Parathyroid adenoma (tissue), 2 donors: ENCODE data around the gene GABRB2.

ENCODE experiments used
- H2AFZ ChIP-seq: fragments of 300-600 bp; sonication (generic); one replicate; pipeline ENCODE4 v1.7.0; 2017; ENCODE audit warnings: antibody characterized with exemption, mild to moderate bottlenecking
- H3K27ac ChIP-seq: fragments of 300-600 bp; sonication (generic); one replicate; pipeline ENCODE4 v1.7.0; 2017
- H3K27me3 ChIP-seq: fragments of 300-600 bp; sonication (generic); one replicate; pipeline ENCODE4 v1.7.0; 2017; ENCODE audit warnings: low read length; ENCODE audit not compliant: control insufficient read depth, insufficient read depth
- H3K36me3 ChIP-seq: fragments of 300-600 bp; sonication (generic); one replicate; pipeline ENCODE4 v1.7.0; 2017; ENCODE audit warnings: low read length; ENCODE audit not compliant: control insufficient read depth, insufficient read depth
- H3K4me1 ChIP-seq: fragments of 300-600 bp; sonication (generic); one replicate; pipeline ENCODE4 v1.7.0; 2017; ENCODE audit warnings: control low read depth
- H3K4me2 ChIP-seq: fragments of 300-600 bp; sonication (generic); one replicate; pipeline ENCODE4 v1.7.0; 2017; ENCODE audit warnings: low read length
- H3K4me3 ChIP-seq: fragments of 300-600 bp; sonication (generic); one replicate; pipeline ENCODE4 v1.7.0; 2017; ENCODE audit warnings: low read depth, low read length
- H3K79me2 ChIP-seq: fragments of 300-600 bp; sonication (generic); one replicate; pipeline ENCODE4 v1.7.0; 2017; ENCODE audit warnings: control low read depth
- H3K9ac ChIP-seq: fragments of 300-600 bp; sonication (generic); one replicate; pipeline ENCODE4 v1.7.0; 2017; ENCODE audit warnings: mild to moderate bottlenecking
- H3K9me3 ChIP-seq: fragments of 300-600 bp; sonication (generic); one replicate; pipeline ENCODE4 v1.7.0; 2017; ENCODE audit warnings: low read length; ENCODE audit not compliant: control insufficient read depth
- CTCF ChIP-seq: fragments of 300-600 bp; sonication (generic); IDR thresholded peaks from one replicate; pipeline ENCODE4 v1.7.0; 2017; ENCODE audit warnings: antibody characterized with exemption, mild to moderate bottlenecking
- donor health status: primary hyperparathyroidism.

The GABRB2 gene

DNA sequence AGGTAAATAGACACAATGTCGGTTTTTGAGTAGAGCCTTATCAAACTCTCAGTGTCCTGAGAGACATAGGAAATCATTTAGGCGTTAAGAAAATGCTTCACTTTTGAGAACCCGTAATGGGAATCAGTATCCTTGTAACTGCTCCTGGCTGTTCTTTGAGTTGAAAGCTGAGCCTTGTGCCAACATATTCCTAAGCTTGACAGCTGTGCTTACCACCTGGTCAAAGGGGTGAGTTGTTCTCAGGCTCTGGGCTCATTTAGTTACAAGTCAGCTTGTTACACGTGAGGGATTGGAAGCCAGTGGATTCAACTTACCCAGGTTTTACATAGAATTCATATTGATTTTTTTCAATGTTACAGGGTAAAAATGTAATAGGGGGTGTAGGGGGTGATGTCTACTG lies 145.9 kb downstream of the GABRB2 start:
- H3K4me3 ChIP-seq, result peak overlapping the region; percentile 6
- no peak overlapping the region for H2AFZ ChIP-seq
- no peaks in the 10 kb centered on the region for H3K4me1 ChIP-seq
- H3K9me3 ChIP-seq, result no peaks in the 10 kb centered on the region
- H3K27ac ChIP-seq, result no peak overlapping the region
- no peaks in the 10 kb centered on the region for H3K36me3 ChIP-seq
- no peaks in the 10 kb centered on the region for H3K27me3 ChIP-seq
- H3K4me2 ChIP-seq, result peak overlapping the region; percentile 9
- no peak overlapping the region for H3K9ac ChIP-seq
- H3K79me2 ChIP-seq, result no peaks in the 10 kb centered on the region
- TF ChIP-seq CTCF, result no peak

DNA sequence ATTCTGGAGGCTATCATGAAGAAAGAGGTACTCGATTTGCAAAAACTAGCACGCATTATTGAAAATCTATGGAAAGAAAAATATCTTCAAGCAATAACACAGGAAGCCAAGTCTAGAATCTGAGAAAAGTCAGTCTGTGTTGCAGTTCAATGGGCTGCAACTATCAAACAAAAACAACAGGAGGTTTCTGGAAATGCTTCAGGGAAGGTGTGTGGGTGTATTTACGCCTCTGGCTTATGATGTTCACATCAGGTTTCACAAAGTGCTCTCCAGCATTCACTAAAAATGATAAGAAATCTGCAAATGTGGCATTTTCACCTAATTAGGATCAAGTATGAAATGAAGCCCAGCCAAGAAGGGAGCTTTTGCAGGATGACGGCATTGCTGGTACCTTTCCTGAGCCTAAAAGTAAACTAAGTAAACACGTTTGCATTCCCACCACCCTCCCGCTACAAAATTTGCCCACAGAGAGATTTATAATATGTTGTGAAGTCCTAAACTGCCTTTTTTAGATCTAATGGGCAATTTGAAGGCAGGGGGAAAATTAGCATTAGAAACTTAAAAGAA lies 146.4 kb downstream of the GABRB2 start:
- Histone ChIP-seq H3K79me2 (no peaks in the 10 kb centered on the region), H3K27me3 (no peaks in the 10 kb centered on the region), H3K36me3 (no peaks in the 10 kb centered on the region), H3K4me1 (no peaks in the 10 kb centered on the region), H3K27ac (no peak overlapping the region), H3K9me3 (no peaks in the 10 kb centered on the region), H3K4me2 (peak overlapping the region; percentile 9), H3K4me3 (peak overlapping the region; percentile 6), H2AFZ (no peak overlapping the region), H3K9ac (no peak overlapping the region)
- TF ChIP-seq CTCF, result no peak

- no peak overlapping the region for H3K9ac ChIP-seq
- H3K27ac ChIP-seq, result no peak overlapping the region
- no peak for TF ChIP-seq CTCF
Observed at GRCh38 chr5:161397448-161397847, 149.1 kb downstream of the GABRB2 start.

GRCh38 chr5:161396171-161396570 lies 150.4 kb downstream of the GABRB2 start:
- H3K9me3 ChIP-seq, result peaks cover 3% of the 10 kb centered on the region
- no peak overlapping the region for H3K4me3 ChIP-seq
- H3K79me2 ChIP-seq, result no peaks in the 10 kb centered on the region
- H2AFZ ChIP-seq, result no peak overlapping the region
- no peak overlapping the region for H3K4me2 ChIP-seq
- no peaks in the 10 kb centered on the region for H3K4me1 ChIP-seq
- H3K36me3 ChIP-seq, result no peaks in the 10 kb centered on the region
- no peak for TF ChIP-seq CTCF
- H3K27ac ChIP-seq, result no peak overlapping the region
- no peaks in the 10 kb centered on the region for H3K27me3 ChIP-seq
- no peak overlapping the region for H3K9ac ChIP-seq

More at GRCh38 chr5:161397448-161397847, 149.1 kb downstream of the GABRB2 start:
- no peaks in the 10 kb centered on the region for H3K36me3 ChIP-seq
- H2AFZ ChIP-seq, result no peak overlapping the region
- no peak overlapping the region for H3K4me3 ChIP-seq
- H3K27me3 ChIP-seq, result no peaks in the 10 kb centered on the region
- no peaks in the 10 kb centered on the region for H3K79me2 ChIP-seq
- H3K4me2 ChIP-seq, result no peak overlapping the region
- peaks cover 3% of the 10 kb centered on the region for H3K9me3 ChIP-seq
- H3K4me1 ChIP-seq, result no peaks in the 10 kb centered on the region

GRCh38 chr5:161391724-161392123 lies 154.8 kb downstream of the GABRB2 start:
- no peak overlapping the region for H3K27ac ChIP-seq

More at GRCh38 chr5:161391724-161392123, 154.8 kb downstream of the GABRB2 start:
- Histone ChIP-seq H3K4me3 (no peak overlapping the region), H3K4me2 (no peak overlapping the region), H2AFZ (no peak overlapping the region), H3K4me1 (no peaks in the 10 kb centered on the region), H3K36me3 (no peaks in the 10 kb centered on the region), H3K79me2 (no peaks in the 10 kb centered on the region), H3K9ac (no peak overlapping the region), H3K9me3 (peaks cover 3% of the 10 kb centered on the region), H3K27me3 (no peaks in the 10 kb centered on the region)
- no peak for TF ChIP-seq CTCF
